ENCODE data around the gene MAP4K5. TPM values are rescaled to one million over a fixed set of nuclear protein-coding genes. Genes with fewer than 3 reads are reported as not detected.

MAP4K5 gene
- total RNA-seq, 2 donors from 2014 or later, result 45.0 to 60.3 TPM

DNA sequence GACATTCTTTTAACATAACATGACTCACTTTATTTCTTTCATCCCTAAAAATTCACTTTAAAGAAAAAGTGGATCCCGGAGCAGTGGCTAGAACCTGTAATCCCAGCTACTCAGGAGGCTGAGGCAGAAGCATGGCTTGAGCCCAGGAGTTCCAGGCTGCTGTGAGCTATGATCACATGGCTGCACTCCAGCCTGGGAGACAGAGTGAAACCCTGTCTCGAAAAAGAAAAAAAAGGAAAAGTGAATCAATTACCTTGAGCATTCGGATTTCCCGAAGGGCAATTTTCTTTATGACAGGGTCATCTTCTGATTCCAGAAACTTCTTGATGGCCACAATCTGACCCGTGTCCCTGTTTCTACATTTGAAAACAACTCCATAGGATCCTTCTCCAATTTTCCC is 136.9 kb downstream of the MAP4K5 start:
- no peaks in the 10 kb centered on the region for H3K9me3 Mint-ChIP-seq
- no peak overlapping the region for H3K27ac ChIP-seq (ENCODE audit: low read depth, low read length)
- no peaks in the 10 kb centered on the region for H3K4me1 ChIP-seq (ENCODE audit: control insufficient read depth, insufficient read depth, low read length)
- DNase-seq, result no peak
- WGBS, 2 experiments (ENCODE audit: insufficient coverage in 1 of 2, insufficient read length in 1 of 2), result 94 to 95% methylated on average over 5 of the region's 5 CpGs
- H3K27me3 Mint-ChIP-seq (ENCODE audit: insufficient read depth), result peaks cover 40% of the 10 kb centered on the region
- H3K4me3 Mint-ChIP-seq, result peak overlapping the region; percentile 64
- H3K9ac ChIP-seq (ENCODE audit: extremely low read depth, low read length, poor library complexity, severe bottlenecking), result no peak overlapping the region
- H3K9me3 ChIP-seq (ENCODE audit: control insufficient read depth, low read length), result no peaks in the 10 kb centered on the region
- H3K27me3 ChIP-seq (ENCODE audit: control insufficient read depth, insufficient read depth, low read length, poor library complexity, severe bottlenecking), result peaks cover 14% of the 10 kb centered on the region
- H3K27ac Mint-ChIP-seq, result no peak overlapping the region
- H3K36me3 ChIP-seq (ENCODE audit: control insufficient read depth, insufficient read depth, low read length), result no peaks in the 10 kb centered on the region
- H3K4me3 ChIP-seq (ENCODE audit: low read length), result peak overlapping the region; percentile 89
- H3K4me1 Mint-ChIP-seq, result peaks cover 12% of the 10 kb centered on the region
- TF ChIP-seq, protein P1, sequence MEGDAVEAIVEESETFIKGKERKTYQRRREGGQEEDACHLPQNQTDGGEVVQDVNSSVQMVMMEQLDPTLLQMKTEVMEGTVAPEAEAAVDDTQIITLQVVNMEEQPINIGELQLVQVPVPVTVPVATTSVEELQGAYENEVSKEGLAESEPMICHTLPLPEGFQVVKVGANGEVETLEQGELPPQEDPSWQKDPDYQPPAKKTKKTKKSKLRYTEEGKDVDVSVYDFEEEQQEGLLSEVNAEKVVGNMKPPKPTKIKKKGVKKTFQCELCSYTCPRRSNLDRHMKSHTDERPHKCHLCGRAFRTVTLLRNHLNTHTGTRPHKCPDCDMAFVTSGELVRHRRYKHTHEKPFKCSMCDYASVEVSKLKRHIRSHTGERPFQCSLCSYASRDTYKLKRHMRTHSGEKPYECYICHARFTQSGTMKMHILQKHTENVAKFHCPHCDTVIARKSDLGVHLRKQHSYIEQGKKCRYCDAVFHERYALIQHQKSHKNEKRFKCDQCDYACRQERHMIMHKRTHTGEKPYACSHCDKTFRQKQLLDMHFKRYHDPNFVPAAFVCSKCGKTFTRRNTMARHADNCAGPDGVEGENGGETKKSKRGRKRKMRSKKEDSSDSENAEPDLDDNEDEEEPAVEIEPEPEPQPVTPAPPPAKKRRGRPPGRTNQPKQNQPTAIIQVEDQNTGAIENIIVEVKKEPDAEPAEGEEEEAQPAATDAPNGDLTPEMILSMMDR (conservative IDR thresholded peaks at IDR 0.05), result no peak
- no peaks in the 10 kb centered on the region for H3K36me3 Mint-ChIP-seq (ENCODE audit: low read depth)

DNA sequence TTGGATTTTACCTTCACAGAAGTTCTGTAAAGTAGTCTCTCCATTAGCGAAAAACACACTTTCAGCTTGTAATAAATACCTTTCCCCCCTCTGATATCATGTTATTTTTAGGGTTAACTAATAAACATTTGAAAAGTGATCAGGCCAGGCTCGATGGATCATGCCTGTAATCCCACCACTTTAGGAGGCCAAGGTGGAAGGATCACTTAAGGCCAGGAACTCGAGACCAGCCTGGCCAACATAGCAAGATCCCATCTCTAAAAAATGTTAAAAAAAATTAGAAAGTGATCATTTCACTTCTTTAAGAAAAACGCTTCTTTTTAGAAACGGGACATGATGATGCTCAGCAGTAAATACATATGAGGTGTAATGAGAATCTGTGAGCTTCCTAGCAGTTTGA is 137.7 kb downstream of the MAP4K5 start:
- Histone ChIP-seq H3K4me1 (ENCODE audit: control insufficient read depth, insufficient read depth, low read length) (no peaks in the 10 kb centered on the region), H3K4me3 (ENCODE audit: low read length) (no peak overlapping the region), H3K27me3 (ENCODE audit: control insufficient read depth, insufficient read depth, low read length, poor library complexity, severe bottlenecking) (peaks cover 14% of the 10 kb centered on the region), H3K9ac (ENCODE audit: extremely low read depth, low read length, poor library complexity, severe bottlenecking) (no peak overlapping the region), H3K36me3 (ENCODE audit: control insufficient read depth, insufficient read depth, low read length) (no peaks in the 10 kb centered on the region), H3K27ac (ENCODE audit: low read depth, low read length) (no peak overlapping the region), H3K9me3 (ENCODE audit: control insufficient read depth, low read length) (no peaks in the 10 kb centered on the region)
- TF ChIP-seq, protein P1 (conservative IDR thresholded peaks at IDR 0.05), result no peak
- WGBS, 2 experiments (ENCODE audit: insufficient coverage in 1 of 2, insufficient read length in 1 of 2), result 95 to 97% methylated on average over 4 to 5 of the region's 5 CpGs
- no peak for DNase-seq
- peaks cover 12% of the 10 kb centered on the region for H3K4me1 Mint-ChIP-seq
- no peak overlapping the region for H3K4me3 Mint-ChIP-seq
- peaks cover 40% of the 10 kb centered on the region for H3K27me3 Mint-ChIP-seq (ENCODE audit: insufficient read depth)
- H3K27ac Mint-ChIP-seq, result no peak overlapping the region
- no peaks in the 10 kb centered on the region for H3K36me3 Mint-ChIP-seq (ENCODE audit: low read depth)
- no peaks in the 10 kb centered on the region for H3K9me3 Mint-ChIP-seq

DNA sequence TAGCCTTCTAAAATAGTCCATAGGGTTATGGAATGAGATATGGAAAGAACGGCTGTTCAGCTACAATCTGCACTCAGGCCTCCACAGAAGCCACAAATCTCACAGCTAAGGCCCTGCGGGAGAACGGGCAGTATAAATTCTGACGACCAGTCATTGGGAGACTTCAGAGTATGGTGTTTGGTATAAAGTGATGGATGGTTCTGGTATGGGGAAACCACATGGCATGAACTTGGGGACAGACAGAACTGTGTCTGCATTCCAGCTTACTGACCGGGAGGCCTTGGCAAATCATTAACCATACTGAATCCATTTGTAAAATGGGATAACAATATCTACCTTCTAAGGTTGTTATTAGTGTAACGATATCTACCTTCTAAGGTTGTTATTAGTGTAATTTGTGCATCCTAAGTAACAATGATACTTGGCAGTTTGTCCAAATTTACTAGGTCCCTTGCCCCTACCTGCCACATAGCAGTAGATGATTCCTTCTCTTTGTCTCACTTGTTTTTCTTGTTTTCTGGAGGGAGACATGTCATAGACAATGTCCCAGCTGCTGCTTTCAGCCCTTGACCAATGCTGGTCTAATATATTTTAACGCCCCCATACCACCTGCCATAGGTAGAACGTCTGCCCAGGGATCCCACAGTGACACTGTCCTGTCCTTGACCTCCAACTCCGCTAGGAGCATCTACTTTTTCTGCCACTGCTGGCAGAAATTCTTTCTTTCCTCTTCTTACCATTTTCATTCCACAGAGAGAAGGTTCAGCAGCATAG is 142.5 kb downstream of the MAP4K5 start:
- Mint-ChIP-seq H3K4me1 (peaks cover 6% of the 10 kb centered on the region), H3K4me3 (no peak overlapping the region), H3K27me3 (ENCODE audit: insufficient read depth) (peaks cover 14% of the 10 kb centered on the region), H3K36me3 (ENCODE audit: low read depth) (no peaks in the 10 kb centered on the region), H3K27ac (no peak overlapping the region), H3K9me3 (no peaks in the 10 kb centered on the region)
- Histone ChIP-seq H3K9me3 (ENCODE audit: control insufficient read depth, low read length) (no peaks in the 10 kb centered on the region), H3K27ac (ENCODE audit: low read depth, low read length) (no peak overlapping the region), H3K36me3 (ENCODE audit: control insufficient read depth, insufficient read depth, low read length) (no peaks in the 10 kb centered on the region), H3K27me3 (ENCODE audit: control insufficient read depth, insufficient read depth, low read length, poor library complexity, severe bottlenecking) (no peaks in the 10 kb centered on the region), H3K4me1 (ENCODE audit: control insufficient read depth, insufficient read depth, low read length) (no peaks in the 10 kb centered on the region), H3K9ac (ENCODE audit: extremely low read depth, low read length, poor library complexity, severe bottlenecking) (no peak overlapping the region), H3K4me3 (ENCODE audit: low read length) (no peak overlapping the region)
- DNase-seq, result no peak
- TF ChIP-seq, protein P1 (conservative IDR thresholded peaks at IDR 0.05), result no peak
- WGBS, 2 experiments (ENCODE audit: insufficient coverage in 1 of 2, insufficient read length in 1 of 2), result 92 to 95% methylated on average over 7 to 9 of the region's 9 CpGs

All from endodermal cell (in vitro differentiated cells).